ENCODE results near the gene KATNA1.

Gene KATNA1

DNA sequence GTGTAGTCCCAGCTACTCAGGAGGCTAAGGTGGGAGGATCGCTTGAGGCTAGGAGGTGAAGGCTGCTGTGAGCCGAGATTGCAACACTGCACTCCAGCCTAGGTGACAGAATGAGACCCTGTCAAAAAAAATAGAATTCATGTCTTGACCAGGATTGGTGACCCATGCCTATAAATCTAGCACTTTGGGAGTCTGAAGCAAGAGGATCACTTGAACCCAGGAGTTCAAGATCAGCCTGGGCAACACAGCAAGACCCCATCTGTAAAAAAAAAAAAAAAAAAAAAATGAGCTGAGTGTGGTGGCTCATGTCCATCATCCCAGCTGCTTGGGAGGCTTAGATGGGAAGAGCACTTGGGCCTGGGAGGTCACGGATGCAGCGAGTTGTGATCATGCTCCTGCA, 48.0 kb downstream of the KATNA1 start:
- no peak for DNase-seq

DNA sequence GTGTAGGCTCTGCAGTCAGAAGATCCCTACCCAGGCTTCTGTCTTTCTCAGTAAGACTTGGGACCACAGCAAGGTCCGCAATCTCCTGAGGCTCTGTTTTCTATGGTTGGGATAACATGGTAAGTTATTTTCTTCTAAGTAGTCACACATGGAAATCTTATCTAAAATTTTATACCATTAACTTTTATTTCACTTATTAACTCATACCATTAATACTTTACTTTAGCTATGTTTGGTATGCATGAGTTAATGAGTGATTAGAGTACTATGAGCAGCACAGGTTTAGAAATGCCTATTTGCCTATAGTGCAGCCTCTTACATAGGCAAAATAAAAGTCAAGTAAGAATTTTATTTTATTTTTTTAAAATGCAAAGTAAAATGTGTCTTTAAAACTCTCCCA, 55.1 kb downstream of the KATNA1 start:
- DNase-seq, result no peak

- no peak for DNase-seq
Measured at GRCh38 chr6:149592983-149593382, 55.5 kb downstream of the KATNA1 start.

DNA sequence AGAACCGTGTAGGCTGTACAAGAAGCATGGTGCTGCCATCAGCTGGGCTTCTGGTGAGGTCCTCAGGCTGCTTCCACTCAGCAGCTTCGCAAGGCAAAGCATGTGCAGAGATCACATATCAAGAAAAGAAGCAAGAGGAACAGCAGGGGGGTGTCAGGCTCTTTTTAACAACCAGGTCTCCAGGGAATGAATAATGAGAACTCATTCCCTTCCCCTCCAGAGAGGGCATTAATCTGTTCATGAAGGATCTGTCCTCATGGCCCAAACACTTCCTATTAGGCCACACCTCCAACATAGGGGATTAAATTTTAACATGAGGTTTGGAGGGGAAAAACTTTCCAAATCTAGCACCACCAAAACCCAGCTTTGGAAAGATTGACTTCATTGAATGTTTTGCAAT, 62.4 kb downstream of the KATNA1 start:
- no peak for DNase-seq

- DNase-seq, result no peak
Measured at GRCh38 chr6:149581349-149581748, 67.2 kb downstream of the KATNA1 start.

- no peak for DNase-seq
Measured at GRCh38 chr6:149580880-149581279, 67.6 kb downstream of the KATNA1 start.

- DNase-seq, result no peak
Measured at GRCh38 chr6:149567945-149568585, 80.4 kb downstream of the KATNA1 start.

- no peak for DNase-seq
Measured at GRCh38 chr6:149567194-149567586, 81.3 kb downstream of the KATNA1 start.

- peak; percentile 44 for DNase-seq
Measured at GRCh38 chr6:149566410-149567193, 81.9 kb downstream of the KATNA1 start.

- DNase-seq, result peak; percentile 94
Measured at GRCh38 chr6:149565527-149566409, 82.7 kb downstream of the KATNA1 start, which contains the start of gene GINM1. GINM1 (plus strand) TSS chr6:149566375; CDS start chr6:149566415, 40 bp downstream.

DNA sequence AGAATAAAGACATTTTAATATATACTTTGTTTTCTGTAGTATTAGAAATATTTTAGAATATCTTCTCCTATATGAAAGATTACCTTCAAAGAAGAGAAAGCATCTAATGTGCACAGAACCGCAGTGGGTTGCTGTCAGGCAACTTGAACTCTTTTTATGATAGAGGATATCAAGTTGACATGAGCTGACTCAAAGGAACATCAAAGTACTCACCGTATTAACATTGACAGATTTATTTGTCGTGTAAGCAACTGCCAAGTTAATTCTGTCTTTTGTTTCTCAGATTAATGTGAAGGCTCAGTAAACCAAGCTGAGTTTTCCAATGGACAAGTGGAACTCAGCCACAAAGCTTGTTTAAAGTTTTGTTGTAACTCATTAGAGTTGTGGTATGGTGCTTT, 84.6 kb downstream of the KATNA1 start:
- DNase-seq, result no peak

DNA sequence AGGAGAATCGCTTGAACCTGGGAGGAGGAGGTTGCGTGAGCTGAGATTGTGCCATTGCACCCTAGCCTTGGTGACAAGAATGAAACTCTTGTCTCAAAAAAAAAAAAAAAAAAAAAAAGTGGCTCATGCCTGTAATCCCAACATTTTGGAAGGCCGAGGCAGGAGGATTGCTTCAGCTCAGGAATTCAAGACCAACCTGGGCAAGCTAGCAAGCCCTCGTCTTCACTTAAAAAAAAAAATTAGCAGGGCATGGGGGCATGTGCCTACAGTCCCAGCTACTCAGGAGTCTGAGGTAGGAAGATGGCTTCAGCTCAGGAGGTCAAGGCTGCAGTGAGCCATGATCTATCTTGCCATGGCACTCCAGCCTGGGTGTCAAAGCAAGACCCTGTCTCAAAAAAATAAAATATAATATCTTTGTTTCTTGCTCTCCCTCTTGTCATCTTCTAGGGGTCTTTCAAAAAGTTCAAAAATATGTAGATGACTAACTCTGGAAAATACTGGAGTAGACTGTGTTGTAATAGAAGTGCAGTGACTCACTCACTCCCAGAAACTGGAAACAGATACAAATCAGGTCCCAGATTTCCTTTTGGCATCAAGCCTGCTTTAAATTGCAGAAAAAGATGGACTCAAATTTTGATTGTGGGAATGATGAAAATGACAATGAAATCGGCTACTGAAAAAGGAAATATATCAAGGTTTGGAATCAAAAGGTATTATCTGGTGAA, 85.1 kb downstream of the KATNA1 start:
- DNase-seq, result no peak

DNA sequence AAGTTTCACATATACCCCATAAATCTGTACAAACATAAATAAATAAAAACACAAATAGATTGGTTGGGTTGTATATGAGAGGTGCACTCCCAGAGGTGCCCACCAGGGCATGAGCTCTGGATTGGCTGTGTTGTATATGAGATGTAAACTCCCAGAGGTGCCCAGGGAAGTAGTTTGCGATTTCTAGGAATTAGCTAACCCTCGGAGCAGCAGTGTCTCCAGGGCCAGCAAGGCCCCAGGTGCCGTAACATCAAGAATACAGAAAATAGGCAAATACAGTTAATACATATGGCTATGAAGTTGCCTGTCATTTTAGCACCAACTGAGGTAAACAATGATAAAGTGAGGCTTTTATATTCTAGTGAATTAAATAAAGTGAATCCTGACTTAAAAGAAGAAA, 87.8 kb downstream of the KATNA1 start:
- DNase-seq, result peak; percentile 51

- DNase-seq, result no peak
Measured at GRCh38 chr6:149559389-149559788, 89.1 kb downstream of the KATNA1 start.

GRCh38 chr6:149558029-149558428, 90.5 kb downstream of the KATNA1 start:
- no peak for DNase-seq

- no peak for DNase-seq
Measured at GRCh38 chr6:149551920-149552319, 96.6 kb downstream of the KATNA1 start.

DNA sequence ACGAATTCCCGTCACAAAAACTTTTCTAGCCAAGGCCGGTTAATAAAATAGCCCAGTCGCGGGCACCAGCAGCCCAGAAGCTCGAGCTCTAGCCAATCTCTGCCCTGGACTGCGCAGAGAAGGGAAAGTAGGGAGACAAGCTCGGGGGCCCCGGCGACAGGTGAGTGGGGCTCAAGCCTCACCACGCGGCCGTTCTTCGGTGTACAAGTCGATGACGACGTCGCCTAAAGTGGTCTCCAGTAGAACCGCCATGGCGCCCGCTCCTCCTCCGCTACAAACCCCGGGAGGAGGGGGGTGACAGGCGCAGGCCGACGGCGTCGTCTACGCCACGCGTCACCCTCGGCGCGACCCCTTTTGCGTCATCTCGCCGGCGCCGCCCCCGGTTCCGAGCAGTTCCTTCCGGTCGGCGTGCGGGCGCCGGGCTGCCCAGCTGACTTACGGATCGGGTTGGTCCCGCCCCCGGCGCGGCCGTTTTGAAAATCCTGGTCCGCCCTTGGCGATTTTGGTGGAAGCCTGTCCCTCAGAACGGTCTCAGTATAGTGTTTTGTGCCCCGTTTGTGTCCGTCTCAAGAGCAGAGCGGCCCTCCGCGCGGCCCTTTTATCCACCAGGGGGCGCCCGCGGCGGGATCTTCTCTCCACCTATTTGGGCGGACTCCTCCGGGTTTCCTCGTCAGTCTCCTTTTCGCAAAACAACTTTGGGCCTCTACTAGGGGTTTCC, 102.6 kb downstream of the KATNA1 start, which contains the start of gene PPIL4:
Gene PPIL4, minus strand, starts transcription at position 290 of the 718 bp plus-strand sequence. Its CDS starts 38 bp downstream, at position 252.
- DNase-seq, result peak; percentile 92

GRCh38 chr6:149545258-149545753, 103.2 kb downstream of the KATNA1 start:
- DNase-seq, result peak; percentile 66
